A673 (cell line): Measurements from ENCODE around the gene PALB2. TPM values are rescaled to one million over a fixed set of nuclear protein-coding genes. Genes with fewer than 3 reads are reported as not detected.

Experiments used
- BruUV-seq: library from RNA; stranded (reverse); fragments of 400-500 nt; replicated peaks from 2 replicates; lab custom pipeline; 2021; lab: Mats Ljungman, UMichigan
- CTCF ChIA-PET: fragments of 300-600 bp; sonication (Branson Sonifier 250); formaldehyde crosslinking; loops from one replicate; lab custom pipeline; 2022; ENCODE audit warnings: antibody characterized with exemption; lab: Charles Lee
- POLR2A ChIA-PET: fragments of 300-600 bp; sonication (Branson Sonifier 250); formaldehyde crosslinking; loops from one replicate; lab custom pipeline; 2022; ENCODE audit warnings: antibody characterized with exemption; ENCODE audit not compliant: low non-redundant PET; lab: Charles Lee
- DNase-seq: peaks from one replicate; pipeline ENCODE4 v3.0.0-alpha.2; 2015; ENCODE audit warnings: low spot score
- H3K27ac ChIP-seq: fragments of 200-600 bp; sonication (generic); 2 replicates; pipeline ENCODE4 v1.5.1; 2016; ENCODE audit warnings: mixed run types, low read depth, mild to moderate bottlenecking, mixed read lengths, antibody characterized with exemption, low read length; ENCODE audit not compliant: poor library complexity, severe bottlenecking
- H3K27me3 ChIP-seq: fragments of 200-600 bp; sonication (generic); replicated peaks from 2 replicates; pipeline ENCODE4 v1.6.1; 2017; ENCODE audit warnings: mixed run types, low read depth, mild to moderate bottlenecking, mixed read lengths, antibody characterized with exemption, low read length; ENCODE audit not compliant: insufficient read depth, poor library complexity
- H3K36me3 ChIP-seq: fragments of 200-600 bp; sonication (generic); 2 replicates; pipeline ENCODE4 v1.6.1; 2016; ENCODE audit warnings: mixed run types, mild to moderate bottlenecking, mixed read lengths, antibody characterized with exemption, low read length; ENCODE audit not compliant: insufficient read depth, poor library complexity, severe bottlenecking
- H3K4me1 ChIP-seq: fragments of 200-600 bp; sonication (generic); 2 replicates; pipeline ENCODE4 v1.6.1; 2017; ENCODE audit warnings: mixed run types, mild to moderate bottlenecking, mixed read lengths, antibody characterized with exemption, low read length; ENCODE audit not compliant: insufficient read depth, poor library complexity, severe bottlenecking
- H3K4me3 ChIP-seq: fragments of 200-600 bp; sonication (generic); 2 replicates; pipeline ENCODE4 v1.5.1; 2016; ENCODE audit warnings: low read depth, mixed run types, mild to moderate bottlenecking, mixed read lengths, low read length; ENCODE audit not compliant: poor library complexity, severe bottlenecking
- H3K9me3 ChIP-seq: fragments of 200-600 bp; sonication (generic); 2 replicates; pipeline ENCODE4 v1.6.1; 2016; ENCODE audit warnings: mixed run types, low read depth, mild to moderate bottlenecking, mixed read lengths, antibody characterized with exemption, low read length; ENCODE audit not compliant: poor library complexity, severe bottlenecking
- CTCF ChIP-seq: fragments of 300-800, 200-600 bp; sonication (generic); conservative IDR thresholded peaks from 2 replicates; pipeline ENCODE4 v1.5.1; 2017; ENCODE audit warnings: low read depth, mild to moderate bottlenecking, antibody characterized with exemption, low read length, moderate library complexity, mixed read lengths
- EZH2 ChIP-seq: fragments of 200-600 bp; sonication (generic); IDR thresholded peaks from 2 replicates; pipeline ENCODE4 v1.6.1; 2017; ENCODE audit warnings: borderline replicate concordance, low read depth, mild to moderate bottlenecking, mixed read lengths, antibody characterized with exemption, low read length; ENCODE audit not compliant: poor library complexity, severe bottlenecking
- intact Hi-C: fragments of 100-400 bp; cut with micrococcal nuclease; formaldehyde crosslinking; loops from one replicate; pipeline ENCODE4 v1.10.0; 2022; ENCODE audit not compliant: unreplicated experiment
- total RNA-seq: library from RNA; stranded (reverse); gene quantifications from 2 replicates; pipeline ENCODE4 v1.2.3, GENCODE V29; 2021

PALB2 gene
- total RNA-seq, 1 experiment from 2014 or later: 27.2 TPM

- intact Hi-C loops: no loop called here
- H3K4me1 ChIP-seq: no peaks in the 10 kb centered on the region
- H3K4me3 ChIP-seq: no peak overlapping the region
- H3K9me3 ChIP-seq: no peaks in the 10 kb centered on the region
- no peak overlapping the region for H3K27ac ChIP-seq
- TF ChIP-seq CTCF (no peak), EZH2 (no peak)
- H3K36me3 ChIP-seq: peaks cover 85% of the 10 kb centered on the region
- BruUV-seq: no TSS peak
- no peak for DNase-seq
- CTCF ChIA-PET: no interaction called here
- H3K27me3 ChIP-seq: no peaks in the 10 kb centered on the region
- POLR2A ChIA-PET: no interaction called here
Measured at GRCh38 chr16:23567602-23568001, 73.5 kb downstream of the PALB2 start.

DNA sequence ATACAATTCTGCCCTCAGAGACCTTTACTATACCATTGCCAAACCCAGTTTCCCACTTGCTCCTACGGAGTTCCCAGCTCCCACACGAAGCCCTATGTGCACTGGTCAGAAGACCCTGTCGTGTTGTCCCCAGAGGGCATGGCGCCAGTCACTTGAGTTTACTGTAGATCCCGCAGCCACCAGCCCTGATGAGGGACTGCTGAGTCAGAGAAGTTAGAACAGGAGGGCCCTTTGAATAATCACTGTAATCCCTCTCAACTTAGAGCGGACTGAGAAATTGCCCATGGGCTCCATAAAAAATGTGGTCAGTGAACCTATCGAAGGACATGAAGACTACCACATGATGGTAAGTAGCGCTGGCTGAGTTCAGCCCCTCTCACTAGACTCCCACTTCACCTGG lies 74.4 kb downstream of the PALB2 start:
- BruUV-seq: no TSS peak
- POLR2A ChIA-PET: no interaction called here

GRCh38 chr16:23564575-23565363 lies 76.3 kb downstream of the PALB2 start:
- intact Hi-C loops: no loop called here
- no peak for DNase-seq
- no peak for TF ChIP-seq EZH2
- TF ChIP-seq CTCF: no peak
- H3K4me3 ChIP-seq: no peak overlapping the region
- H3K36me3 ChIP-seq: peaks cover 91% of the 10 kb centered on the region
- POLR2A ChIA-PET: no interaction called here
- no peaks in the 10 kb centered on the region for H3K27me3 ChIP-seq
- no peak overlapping the region for H3K27ac ChIP-seq
- no peaks in the 10 kb centered on the region for H3K9me3 ChIP-seq
- CTCF ChIA-PET: no interaction called here
- no peaks in the 10 kb centered on the region for H3K4me1 ChIP-seq
- BruUV-seq: no TSS peak

More for the DNA sequence above, 74.4 kb downstream of the PALB2 start:
- no peak for DNase-seq
- CTCF ChIA-PET: no interaction called here
- intact Hi-C loops: no loop called here
- Histone ChIP-seq H3K27ac (no peak overlapping the region), H3K4me3 (no peak overlapping the region), H3K4me1 (no peaks in the 10 kb centered on the region), H3K9me3 (no peaks in the 10 kb centered on the region), H3K27me3 (no peaks in the 10 kb centered on the region), H3K36me3 (peaks cover 88% of the 10 kb centered on the region)
- no peak for TF ChIP-seq EZH2
- no peak for TF ChIP-seq CTCF
